Mucosa of rectum (tissue), 2 donors: ENCODE results near the gene BRI3BP.
"Not testable (repeated sequence)": the region's sequence is repeated elsewhere in the genome, so short reads cannot be mapped to it uniquely, and the experiment has no call there.

Experiments used
- H3K27ac ChIP-seq, 2 donors: one replicate each; pipeline ENCODE4 v1.7.0; 2013; ENCODE audit warnings: inconsistent platforms in 2 of 2, low read depth in 2 of 2, low read length in 2 of 2
- H3K27me3 ChIP-seq, 2 donors: one replicate each; pipeline ENCODE4 v1.7.0; 2013; ENCODE audit warnings: low read length in 2 of 2; ENCODE audit not compliant: control insufficient read depth in 2 of 2, insufficient read depth in 2 of 2
- H3K36me3 ChIP-seq, 2 donors: one replicate each; pipeline ENCODE4 v1.7.0; 2013; ENCODE audit warnings: low read length in 2 of 2; ENCODE audit not compliant: control insufficient read depth in 2 of 2, insufficient read depth in 2 of 2
- H3K4me1 ChIP-seq, 2 donors: one replicate each; pipeline ENCODE4 v1.7.0; 2013; ENCODE audit warnings: low read length in 2 of 2, mild to moderate bottlenecking in 1 of 2; ENCODE audit not compliant: control insufficient read depth in 2 of 2, insufficient read depth in 2 of 2
- H3K4me3 ChIP-seq, 2 donors: one replicate each; pipeline ENCODE4 v1.7.0; 2013; ENCODE audit warnings: low read length in 2 of 2
- H3K9ac ChIP-seq, 2 donors: one replicate each; pipeline ENCODE4 v1.7.0; 2013; ENCODE audit warnings: low read length in 2 of 2, low read depth in 1 of 2, mild to moderate bottlenecking in 1 of 2
- H3K9me3 ChIP-seq, 2 donors: one replicate each; pipeline ENCODE4 v1.7.0; 2013; ENCODE audit warnings: low read length in 2 of 2; ENCODE audit not compliant: control insufficient read depth in 2 of 2
- donor health status: healthy.
- donor health status: Normal muscosa, but diverticular disease.

The BRI3BP gene

GRCh38 chr12:125018356-125018755 is 24.9 kb downstream of the BRI3BP start:
- H3K9ac ChIP-seq = no peak overlapping the region
- no peak overlapping the region for H3K4me3 ChIP-seq
- H3K27me3 ChIP-seq = no peaks in the 10 kb centered on the region
- H3K27ac ChIP-seq = no peak overlapping the region
- H3K4me1 ChIP-seq = no peaks in the 10 kb centered on the region
- peaks cover 13 to 33% of the 10 kb centered on the region in 2 donors for H3K36me3 ChIP-seq
- H3K9me3 ChIP-seq = no peaks in the 10 kb centered on the region

- peaks cover 8 to 22% of the 10 kb centered on the region in 2 donors for H3K36me3 ChIP-seq
- H3K4me1 ChIP-seq = no peaks in the 10 kb centered on the region
- no peak overlapping the region for H3K9ac ChIP-seq
- H3K27ac ChIP-seq = no peak overlapping the region
- H3K4me3 ChIP-seq = no peak overlapping the region
- no peaks in the 10 kb centered on the region for H3K27me3 ChIP-seq
- no peaks in the 10 kb centered on the region for H3K9me3 ChIP-seq
Measured at GRCh38 chr12:125021096-125021495, 27.7 kb downstream of the BRI3BP start.

DNA sequence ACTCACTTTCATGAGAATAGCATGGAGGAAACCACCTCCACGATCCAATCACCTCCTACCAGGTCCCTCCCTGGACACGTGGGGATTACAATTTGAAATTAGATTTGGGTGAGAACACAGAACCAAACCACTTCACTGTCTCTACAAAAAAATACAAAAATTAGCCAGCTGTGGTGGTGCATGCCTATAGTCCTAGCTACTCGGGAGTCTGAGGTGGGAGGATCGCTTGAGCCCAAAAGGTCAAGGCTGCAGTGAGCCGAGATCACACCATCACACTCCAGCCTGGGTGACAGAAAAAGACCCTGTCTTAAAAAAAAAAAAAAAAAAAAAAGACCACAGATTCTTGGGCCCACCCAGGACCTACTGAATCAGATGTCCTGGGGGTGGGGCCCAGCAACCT is 28.3 kb downstream of the BRI3BP start:
- peaks cover 8 to 23% of the 10 kb centered on the region in 2 donors for H3K36me3 ChIP-seq
- no peak overlapping the region for H3K4me3 ChIP-seq
- H3K9me3 ChIP-seq = no peaks in the 10 kb centered on the region
- H3K9ac ChIP-seq = no peak overlapping the region
- no peak overlapping the region for H3K27ac ChIP-seq
- no peaks in the 10 kb centered on the region for H3K27me3 ChIP-seq
- H3K4me1 ChIP-seq = no peaks in the 10 kb centered on the region

DNA sequence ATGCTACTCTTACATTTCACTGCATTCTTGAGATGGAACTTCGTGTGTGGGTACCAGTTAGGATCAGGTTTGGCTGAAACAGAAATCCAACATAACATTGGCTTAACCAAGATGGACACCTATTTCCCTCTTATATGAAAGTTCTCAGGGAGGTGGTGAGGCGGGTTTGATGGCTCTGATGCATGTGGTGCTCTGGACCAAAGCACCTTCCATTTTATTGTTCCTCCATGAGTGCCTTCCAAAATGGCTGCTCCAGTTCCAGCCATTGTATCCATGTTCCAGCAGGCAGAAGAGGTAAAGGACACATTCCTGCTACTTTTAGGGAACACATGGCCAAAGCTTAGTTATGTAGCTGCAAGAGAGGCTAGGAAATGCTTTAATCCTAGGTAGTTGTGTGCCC is 29.6 kb downstream of the BRI3BP start:
- Histone ChIP-seq H3K27ac (no peak overlapping the region), H3K36me3 (peaks cover 8 to 19% of the 10 kb centered on the region in 2 donors), H3K4me3 (no peak overlapping the region), H3K9ac (no peak overlapping the region), H3K4me1 (no peaks in the 10 kb centered on the region), H3K9me3 (no peaks in the 10 kb centered on the region), H3K27me3 (no peaks in the 10 kb centered on the region)

DNA sequence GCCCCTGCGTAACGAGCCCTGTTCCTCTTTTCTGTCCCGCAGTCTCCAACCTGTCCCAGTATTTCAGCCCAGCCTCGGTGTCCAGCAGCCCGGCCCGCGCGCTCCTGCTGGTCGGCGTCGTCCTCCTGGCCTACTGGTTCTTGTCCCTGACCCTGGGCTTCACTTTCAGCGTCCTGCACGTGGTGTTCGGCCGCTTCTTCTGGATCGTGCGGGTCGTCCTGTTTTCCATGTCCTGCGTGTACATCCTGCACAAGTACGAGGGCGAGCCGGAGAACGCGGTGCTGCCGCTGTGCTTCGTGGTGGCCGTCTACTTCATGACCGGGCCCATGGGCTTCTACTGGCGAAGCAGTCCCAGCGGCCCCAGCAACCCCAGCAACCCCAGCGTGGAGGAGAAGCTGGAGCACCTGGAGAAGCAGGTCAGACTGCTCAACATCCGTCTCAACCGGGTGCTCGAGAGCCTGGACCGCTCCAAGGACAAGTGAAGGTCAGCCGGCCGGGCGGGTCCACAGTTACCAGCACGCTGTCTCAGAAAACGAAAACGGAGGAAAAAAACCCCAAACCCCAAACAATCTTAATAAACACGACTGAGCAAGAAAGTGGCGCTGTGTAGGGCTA is 31.6 kb downstream of the BRI3BP start:
- Histone ChIP-seq H3K27me3 (no peaks in the 10 kb centered on the region), H3K4me1 (no peaks in the 10 kb centered on the region), H3K27ac (no peak overlapping the region), H3K9ac (no peak overlapping the region), H3K4me3 (no peak overlapping the region), H3K36me3 (peaks cover 5 to 13% of the 10 kb centered on the region in 2 donors), H3K9me3 (no peaks in the 10 kb centered on the region)

- no peak overlapping the region for H3K4me3 ChIP-seq
- H3K9ac ChIP-seq = no peak overlapping the region
- no peaks in the 10 kb centered on the region for H3K9me3 ChIP-seq
- H3K27me3 ChIP-seq = no peaks in the 10 kb centered on the region
- no peak overlapping the region for H3K27ac ChIP-seq
- peaks cover 5 to 13% of the 10 kb centered on the region in 2 donors for H3K36me3 ChIP-seq
- no peaks in the 10 kb centered on the region for H3K4me1 ChIP-seq
Measured at GRCh38 chr12:125025606-125026235, 32.3 kb downstream of the BRI3BP start.

DNA sequence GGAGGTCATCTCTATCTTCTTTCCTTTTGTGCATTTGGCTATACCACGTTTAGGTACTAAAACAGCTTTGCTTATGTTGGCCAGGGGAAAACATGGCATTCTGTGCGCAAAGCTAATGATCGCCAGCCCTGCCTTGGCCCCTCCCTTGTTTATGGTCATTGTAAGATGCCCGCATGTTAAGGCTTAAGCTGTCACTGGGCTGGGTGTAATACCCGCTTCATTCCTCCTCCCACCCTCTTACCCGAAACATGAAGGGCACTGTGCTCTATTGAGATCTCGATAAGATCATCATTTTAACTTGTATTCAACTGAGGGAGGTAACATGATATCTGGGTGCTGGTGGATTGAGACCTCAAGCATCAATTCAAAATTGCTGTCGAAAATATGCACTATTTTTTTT is 34.7 kb downstream of the BRI3BP start:
- peaks cover 2 to 10% of the 10 kb centered on the region in 2 donors for H3K36me3 ChIP-seq
- no peaks in the 10 kb centered on the region for H3K27me3 ChIP-seq
- no peak overlapping the region for H3K9ac ChIP-seq
- no peaks in the 10 kb centered on the region for H3K4me1 ChIP-seq
- no peak overlapping the region for H3K27ac ChIP-seq
- H3K4me3 ChIP-seq = no peak overlapping the region
- no peaks in the 10 kb centered on the region for H3K9me3 ChIP-seq

DNA sequence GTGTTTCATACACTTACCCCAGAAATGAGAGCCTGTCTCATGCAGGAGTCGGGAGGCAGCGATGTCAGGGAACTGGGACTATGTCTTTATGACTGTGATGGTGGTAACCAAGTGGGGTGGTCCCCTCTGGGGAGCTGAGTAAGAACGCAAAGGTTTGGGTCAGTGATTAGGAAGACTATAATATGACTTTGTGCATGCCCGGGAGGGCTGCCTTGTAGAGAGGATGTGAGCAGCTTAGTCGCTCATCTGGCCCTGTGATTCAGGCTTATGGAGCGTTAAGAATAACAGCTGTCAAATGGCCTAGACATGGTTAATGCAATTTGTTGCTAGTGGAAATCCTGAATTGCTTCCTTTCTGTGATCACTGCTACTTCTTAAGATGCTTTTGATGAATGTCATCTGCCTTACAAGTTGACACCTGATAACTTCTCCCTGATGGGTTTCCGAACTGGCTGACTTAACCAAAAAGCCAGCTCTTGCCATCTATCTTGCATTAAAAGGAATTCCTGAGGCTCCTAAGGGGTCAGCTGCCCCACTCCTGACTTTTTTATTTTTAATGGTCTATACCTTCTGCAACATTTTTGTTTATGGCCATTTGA is 36.4 kb downstream of the BRI3BP start:
- H3K9ac ChIP-seq = no peak overlapping the region
- H3K9me3 ChIP-seq = no peaks in the 10 kb centered on the region
- no peaks in the 10 kb centered on the region for H3K27me3 ChIP-seq
- H3K4me3 ChIP-seq = no peak overlapping the region
- H3K36me3 ChIP-seq = peaks cover 0 to 5% of the 10 kb centered on the region in 2 donors
- H3K27ac ChIP-seq = no peak overlapping the region
- no peaks in the 10 kb centered on the region for H3K4me1 ChIP-seq

DNA sequence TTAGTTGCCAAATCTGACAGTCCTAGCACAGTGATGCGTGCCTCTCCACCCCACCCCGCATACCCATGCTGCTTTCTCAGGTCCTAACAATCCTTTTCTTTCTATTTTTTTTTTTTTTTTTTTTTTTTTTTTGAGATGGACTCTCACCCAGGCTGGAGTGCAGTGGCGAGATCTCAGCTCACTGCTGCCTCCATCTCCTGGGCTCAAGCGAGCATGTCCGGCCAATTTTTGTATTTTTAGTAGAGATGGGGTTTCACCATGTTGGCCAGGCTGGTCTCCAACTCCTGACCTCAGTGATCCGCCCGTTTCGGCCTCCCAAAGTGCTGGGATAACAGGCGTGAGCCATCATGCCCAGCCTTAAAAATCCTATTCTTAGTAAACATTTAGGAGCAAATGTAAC is 38.0 kb downstream of the BRI3BP start:
- H3K27me3 ChIP-seq, H3K4me1 ChIP-seq, H3K9ac ChIP-seq, H3K36me3 ChIP-seq, H3K9me3 ChIP-seq, H3K27ac ChIP-seq, H3K4me3 ChIP-seq: not testable (repeated sequence)

GRCh38 chr12:125032466-125033152 is 39.2 kb downstream of the BRI3BP start:
- H3K9me3 ChIP-seq = no peaks in the 10 kb centered on the region
- no peak overlapping the region for H3K4me3 ChIP-seq
- no peaks in the 10 kb centered on the region for H3K36me3 ChIP-seq
- H3K4me1 ChIP-seq = no peaks in the 10 kb centered on the region
- no peaks in the 10 kb centered on the region for H3K27me3 ChIP-seq
- H3K9ac ChIP-seq = no peak overlapping the region
- no peak overlapping the region for H3K27ac ChIP-seq
